ENCODE data around the gene CENPP.

DNA sequence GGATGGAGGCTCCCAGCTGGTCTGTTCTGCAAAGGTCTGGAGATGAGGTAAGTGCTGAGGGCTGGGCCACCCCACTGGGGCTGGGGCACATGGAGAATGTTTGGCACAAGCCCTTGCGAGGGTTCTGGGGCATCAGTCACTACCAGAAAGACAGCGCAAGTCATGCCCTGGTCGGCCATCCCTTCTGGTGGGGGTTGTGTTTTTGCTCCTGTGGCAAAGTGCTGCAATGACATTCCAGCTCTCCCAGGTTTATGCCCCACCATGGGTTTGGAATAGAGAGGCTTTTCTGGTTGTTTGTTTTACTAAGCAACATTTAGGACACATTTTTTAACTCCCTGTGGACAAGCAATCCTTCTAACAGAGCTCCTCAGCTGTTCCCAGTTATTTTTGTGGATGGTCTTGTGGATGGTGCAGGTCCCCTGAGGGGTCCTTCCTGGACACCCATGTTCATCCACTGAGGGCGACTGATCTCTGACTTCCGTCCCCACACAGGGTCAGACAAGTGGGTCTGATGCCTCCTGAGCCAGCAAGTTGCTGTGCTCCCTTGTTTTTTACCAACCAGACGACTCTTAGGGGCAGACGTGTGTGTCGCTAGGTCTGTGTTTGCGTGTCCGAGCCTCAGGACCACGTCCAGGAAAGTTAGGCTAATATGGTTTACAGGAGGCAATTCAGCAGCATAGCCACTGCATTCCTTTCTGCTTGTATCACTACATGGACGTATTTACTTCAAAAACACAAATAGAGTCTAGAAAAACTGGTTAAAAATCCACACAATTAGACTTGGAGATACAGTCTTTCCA, 274.9 kb downstream of the CENPP start:
- TF ChIP-seq, protein P1, sequence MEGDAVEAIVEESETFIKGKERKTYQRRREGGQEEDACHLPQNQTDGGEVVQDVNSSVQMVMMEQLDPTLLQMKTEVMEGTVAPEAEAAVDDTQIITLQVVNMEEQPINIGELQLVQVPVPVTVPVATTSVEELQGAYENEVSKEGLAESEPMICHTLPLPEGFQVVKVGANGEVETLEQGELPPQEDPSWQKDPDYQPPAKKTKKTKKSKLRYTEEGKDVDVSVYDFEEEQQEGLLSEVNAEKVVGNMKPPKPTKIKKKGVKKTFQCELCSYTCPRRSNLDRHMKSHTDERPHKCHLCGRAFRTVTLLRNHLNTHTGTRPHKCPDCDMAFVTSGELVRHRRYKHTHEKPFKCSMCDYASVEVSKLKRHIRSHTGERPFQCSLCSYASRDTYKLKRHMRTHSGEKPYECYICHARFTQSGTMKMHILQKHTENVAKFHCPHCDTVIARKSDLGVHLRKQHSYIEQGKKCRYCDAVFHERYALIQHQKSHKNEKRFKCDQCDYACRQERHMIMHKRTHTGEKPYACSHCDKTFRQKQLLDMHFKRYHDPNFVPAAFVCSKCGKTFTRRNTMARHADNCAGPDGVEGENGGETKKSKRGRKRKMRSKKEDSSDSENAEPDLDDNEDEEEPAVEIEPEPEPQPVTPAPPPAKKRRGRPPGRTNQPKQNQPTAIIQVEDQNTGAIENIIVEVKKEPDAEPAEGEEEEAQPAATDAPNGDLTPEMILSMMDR (IDR thresholded peaks at IDR 0.05; ENCODE audit: low read depth, low read length), result no peak
- no peak for TF ChIP-seq EZH2phosphoT487 (IDR thresholded peaks at IDR 0.05; ENCODE audit: low read depth)
